H9 (cell line): Measurements from ENCODE around the gene HSD17B3. TPM values are rescaled to one million over a fixed set of nuclear protein-coding genes. Genes with fewer than 3 reads are reported as not detected.

Experiments
- DNase-seq: peaks from one replicate; pipeline ENCODE4 v3.0.0-alpha.2; 2017
- H2AFZ ChIP-seq: one replicate; pipeline ENCODE4 v1.6.1; 2013; ENCODE audit warnings: mild to moderate bottlenecking, low read length, control low read depth, moderate library complexity
- H2AK5ac ChIP-seq: 2 replicates; pipeline ENCODE4 v1.6.1; 2013; ENCODE audit warnings: low read length, control low read depth, mixed read lengths; ENCODE audit not compliant: insufficient read length
- H2BK120ac ChIP-seq: one replicate; pipeline ENCODE4 v1.6.1; 2013; ENCODE audit warnings: low read depth, mild to moderate bottlenecking, low read length, control low read depth, inconsistent platforms; ENCODE audit not compliant: poor library complexity, severe bottlenecking
- H2BK12ac ChIP-seq: 2 replicates; pipeline ENCODE4 v1.6.1; 2013; ENCODE audit warnings: low read length, control low read depth, mixed read lengths, low read depth; ENCODE audit not compliant: insufficient read length
- H2BK15ac ChIP-seq: 2 replicates; pipeline ENCODE4 v1.6.1; 2013; ENCODE audit warnings: low read depth, low read length, control low read depth
- H2BK20ac ChIP-seq: one replicate; pipeline ENCODE4 v1.6.1; 2013; ENCODE audit warnings: low read depth, mild to moderate bottlenecking, low read length, control low read depth, inconsistent platforms; ENCODE audit not compliant: poor library complexity, severe bottlenecking
- H2BK5ac ChIP-seq: 2 replicates; pipeline ENCODE4 v1.6.1; 2013; ENCODE audit warnings: low read length, control low read depth, mixed read lengths; ENCODE audit not compliant: insufficient read length
- H3K14ac ChIP-seq: 2 replicates; pipeline ENCODE4 v1.6.1; 2013; ENCODE audit warnings: low read length, control low read depth; ENCODE audit not compliant: insufficient read depth
- H3K18ac ChIP-seq: 2 replicates; pipeline ENCODE4 v1.6.1; 2013; ENCODE audit warnings: low read depth, mild to moderate bottlenecking, mixed read lengths, low read length, control low read depth; ENCODE audit not compliant: insufficient read length
- H3K23ac ChIP-seq: 2 replicates; pipeline ENCODE4 v1.6.1; 2013; ENCODE audit warnings: low read length, control low read depth, mixed read lengths, low read depth; ENCODE audit not compliant: insufficient read length
- H3K23me2 ChIP-seq: 2 replicates; pipeline ENCODE4 v1.6.1; 2013; ENCODE audit warnings: low read depth, mild to moderate bottlenecking, mixed read lengths, low read length, control low read depth; ENCODE audit not compliant: insufficient read length, poor library complexity, severe bottlenecking
- H3K27ac ChIP-seq: 2 replicates; pipeline ENCODE4 v1.5.1; 2013; ENCODE audit warnings: low read length, control low read depth, mixed read lengths, low read depth; ENCODE audit not compliant: insufficient read length
- H3K27me3 ChIP-seq: 2 replicates; pipeline ENCODE4 v1.6.1; 2013; ENCODE audit warnings: low read length, control low read depth, inconsistent platforms; ENCODE audit not compliant: insufficient read depth
- H3K4ac ChIP-seq: 2 replicates; pipeline ENCODE4 v1.6.1; 2013; ENCODE audit warnings: low read depth, mild to moderate bottlenecking, control low read depth, inconsistent platforms, low read length, moderate library complexity
- H3K4me1 ChIP-seq: 2 replicates; pipeline ENCODE4 v1.6.1; 2013; ENCODE audit warnings: low read length, control low read depth, inconsistent platforms; ENCODE audit not compliant: insufficient read depth
- H3K4me2 ChIP-seq: 2 replicates; pipeline ENCODE4 v1.6.1; 2013; ENCODE audit warnings: low read length, control low read depth, mixed read lengths; ENCODE audit not compliant: insufficient read length, insufficient read depth
- H3K56ac ChIP-seq: 2 replicates; pipeline ENCODE4 v1.6.1; 2013; ENCODE audit warnings: low read depth, mild to moderate bottlenecking, mixed read lengths, low read length, control low read depth; ENCODE audit not compliant: insufficient read length
- H3K79me1 ChIP-seq: 2 replicates; pipeline ENCODE4 v1.6.1; 2013; ENCODE audit warnings: low read depth, mild to moderate bottlenecking, moderate library complexity, low read length, control low read depth, inconsistent platforms; ENCODE audit not compliant: insufficient read depth, poor library complexity, severe bottlenecking
- H3K79me2 ChIP-seq: 2 replicates; pipeline ENCODE4 v1.6.1; 2013; ENCODE audit warnings: low read length, control low read depth, inconsistent platforms; ENCODE audit not compliant: insufficient read depth
- H3K9ac ChIP-seq: 2 replicates; pipeline ENCODE4 v1.6.1; 2013; ENCODE audit warnings: low read length, control low read depth, mixed read lengths; ENCODE audit not compliant: insufficient read length; ENCODE audit errors: extremely low read depth
- H3K9me3 ChIP-seq: one replicate; pipeline ENCODE4 v1.6.1; 2013; ENCODE audit warnings: low read depth, low read length, inconsistent platforms; ENCODE audit not compliant: control insufficient read depth
- H3T11ph ChIP-seq: one replicate; pipeline ENCODE4 v1.6.1; 2013; ENCODE audit warnings: mild to moderate bottlenecking, low read length, control low read depth, inconsistent platforms
- H4K20me1 ChIP-seq: one replicate; pipeline ENCODE4 v1.6.1; 2013; ENCODE audit not compliant: control insufficient read depth, insufficient read length, insufficient read depth
- H4K5ac ChIP-seq: 2 replicates; pipeline ENCODE4 v1.6.1; 2013; ENCODE audit warnings: low read depth, mild to moderate bottlenecking, mixed read lengths, low read length, control low read depth; ENCODE audit not compliant: insufficient read length
- H4K8ac ChIP-seq: replicated peaks from 2 replicates; pipeline ENCODE4 v1.6.1; 2013; ENCODE audit warnings: low read length, control low read depth, mixed read lengths, low read depth; ENCODE audit not compliant: insufficient read length
- H4K91ac ChIP-seq: 2 replicates; pipeline ENCODE4 v1.6.1; 2013; ENCODE audit warnings: low read depth, mild to moderate bottlenecking, moderate library complexity, mixed read lengths, low read length, control low read depth; ENCODE audit not compliant: insufficient read length
- H3K27ac Mint-ChIP-seq, 3 experiments: 2 replicates in 2 of 3; 3 replicates in 1 of 3; pipeline ENCODE4 v1.8.0; 2020 to 2021; ENCODE audit warnings: mixed read lengths in 3 of 3, mild to moderate bottlenecking in 1 of 3, moderate library complexity in 1 of 3
- H3K27me3 Mint-ChIP-seq: 2 replicates; pipeline ENCODE4 v1.8.0; 2021; ENCODE audit warnings: low read depth, mild to moderate bottlenecking, moderate library complexity, mixed read lengths
- H3K36me3 Mint-ChIP-seq, 3 experiments: 2 replicates in 2 of 3; 3 replicates in 1 of 3; pipeline ENCODE4 v1.8.0; 2020 to 2021; ENCODE audit warnings: low read depth in 3 of 3, mixed read lengths in 3 of 3; ENCODE audit not compliant: insufficient read depth in 1 of 3
- H3K4me1 Mint-ChIP-seq, 2 experiments: 2 replicates each; pipeline ENCODE4 v1.8.0; 2020; ENCODE audit warnings: mixed read lengths in 2 of 2
- H3K4me3 Mint-ChIP-seq, 2 experiments: 2 replicates in 1 of 2; 3 replicates in 1 of 2; pipeline ENCODE4 v1.8.0; 2020 to 2021; ENCODE audit warnings: mild to moderate bottlenecking in 2 of 2, mixed read lengths in 2 of 2, moderate library complexity in 1 of 2
- H3K9me3 Mint-ChIP-seq, 2 experiments: 2 replicates in 1 of 2; 3 replicates in 1 of 2; pipeline ENCODE4 v1.8.0; 2020; ENCODE audit warnings: mild to moderate bottlenecking in 2 of 2, mixed read lengths in 2 of 2, moderate library complexity in 1 of 2
- CTCF ChIP-seq: fragments of 200-600 bp; sonication (generic); conservative IDR thresholded peaks from 3 replicates; pipeline ENCODE4 v1.8.0; 2021; ENCODE audit warnings: antibody characterized with exemption, mild to moderate bottlenecking
- WGBS: extraction: QIAGEN DNeasy Blood & Tissue Kit; methylation state at CpG from one replicate; pipeline ENCODE4 v1.1.7; 2013; ENCODE audit warnings: missing lambda C conversion rate, low lambda C conversion rate, mixed read lengths; ENCODE audit not compliant: insufficient read length; ENCODE audit errors: extremely low coverage; 5-methylcytosine and 5-hydroxymethylcytosine counted together
- total RNA-seq: library from RNA; stranded (reverse); gene quantifications from 2 replicates; pipeline ENCODE4 v1.2.1, GENCODE V29; 2021

The HSD17B3 gene
- total RNA-seq, 1 experiment from 2014 or later, result not detected

- Mint-ChIP-seq H3K4me3 (no peak overlapping the region), H3K36me3 (peaks cover 0 to 5% (median 3%) of the 10 kb centered on the region in 3 experiments; a peak in 5 of 7 replicates)
These were observed 87.3 kb downstream of the HSD17B3 start for GRCh38 chr9:96214635-96215034.

More at GRCh38 chr9:96214635-96215034, 87.3 kb downstream of the HSD17B3 start:
- no peak overlapping the region for H3K23ac ChIP-seq
- H3K4me2 ChIP-seq, result no peak overlapping the region
- H3K9me3 Mint-ChIP-seq, result peaks cover 8 to 9% of the 10 kb centered on the region in 2 experiments; a peak in 4 of 5 replicates
- peaks cover 19 to 20% of the 10 kb centered on the region in 2 experiments for H3K4me1 Mint-ChIP-seq
- no peak overlapping the region for H3K27ac ChIP-seq
- no peaks in the 10 kb centered on the region for H4K20me1 ChIP-seq
- no peak overlapping the region for H2BK120ac ChIP-seq
- no peak overlapping the region for H3T11ph ChIP-seq
- H3K9me3 ChIP-seq, result no peaks in the 10 kb centered on the region
- no peak overlapping the region for H3K14ac ChIP-seq
- no peak overlapping the region for H3K27ac Mint-ChIP-seq
- no peak for TF ChIP-seq CTCF
- no peak overlapping the region for H2AFZ ChIP-seq
- no peak overlapping the region for H3K18ac ChIP-seq
- peaks cover 42% of the 10 kb centered on the region for H3K27me3 Mint-ChIP-seq
- H3K79me2 ChIP-seq, result no peaks in the 10 kb centered on the region
- H3K4me1 ChIP-seq, result no peaks in the 10 kb centered on the region
- no peak overlapping the region for H3K9ac ChIP-seq
- no CpG with 5 or more reads among the region's 5 CpGs for WGBS
- DNase-seq, result no peak
- no peaks in the 10 kb centered on the region for H3K79me1 ChIP-seq
- H2AK5ac ChIP-seq, result no peak overlapping the region
- no peak overlapping the region for H2BK15ac ChIP-seq
- H4K8ac ChIP-seq, result no peak overlapping the region
- no peak overlapping the region for H3K4ac ChIP-seq
- H2BK12ac ChIP-seq, result no peak overlapping the region
- H4K91ac ChIP-seq, result no peak overlapping the region
- H4K5ac ChIP-seq, result no peak overlapping the region
- no peaks in the 10 kb centered on the region for H3K23me2 ChIP-seq
- H3K56ac ChIP-seq, result no peak overlapping the region
- H2BK20ac ChIP-seq, result no peak overlapping the region
- H3K27me3 ChIP-seq, result no peaks in the 10 kb centered on the region
- no peak overlapping the region for H2BK5ac ChIP-seq
